ENCODE measurements around the gene REP15. TPM values are rescaled to one million over a fixed set of nuclear protein-coding genes. Genes with fewer than 3 reads are reported as not detected.
"Not testable (repeated sequence)": the region's sequence is repeated elsewhere in the genome, so short reads cannot be mapped to it uniquely, and the experiment has no call there.

Gene REP15
- total RNA-seq, 1 donor from 2014 or later: 4.0 TPM

GRCh38 chr12:27733052-27733656, 36.9 kb downstream of the REP15 start:
- DNase-seq (ENCODE audit: low spot score): no peak
- no peaks in the 10 kb centered on the region for H3K4me1 Mint-ChIP-seq (ENCODE audit: unreplicated experiment)
- H3K27ac Mint-ChIP-seq (ENCODE audit: unreplicated experiment): no peak overlapping the region
- no peaks in the 10 kb centered on the region for H3K9me3 Mint-ChIP-seq (ENCODE audit: unreplicated experiment)
- no peaks in the 10 kb centered on the region for H3K27me3 Mint-ChIP-seq (ENCODE audit: unreplicated experiment)
- no peak overlapping the region for H3K4me3 Mint-ChIP-seq (ENCODE audit: unreplicated experiment)
- TF ChIP-seq, protein P1, sequence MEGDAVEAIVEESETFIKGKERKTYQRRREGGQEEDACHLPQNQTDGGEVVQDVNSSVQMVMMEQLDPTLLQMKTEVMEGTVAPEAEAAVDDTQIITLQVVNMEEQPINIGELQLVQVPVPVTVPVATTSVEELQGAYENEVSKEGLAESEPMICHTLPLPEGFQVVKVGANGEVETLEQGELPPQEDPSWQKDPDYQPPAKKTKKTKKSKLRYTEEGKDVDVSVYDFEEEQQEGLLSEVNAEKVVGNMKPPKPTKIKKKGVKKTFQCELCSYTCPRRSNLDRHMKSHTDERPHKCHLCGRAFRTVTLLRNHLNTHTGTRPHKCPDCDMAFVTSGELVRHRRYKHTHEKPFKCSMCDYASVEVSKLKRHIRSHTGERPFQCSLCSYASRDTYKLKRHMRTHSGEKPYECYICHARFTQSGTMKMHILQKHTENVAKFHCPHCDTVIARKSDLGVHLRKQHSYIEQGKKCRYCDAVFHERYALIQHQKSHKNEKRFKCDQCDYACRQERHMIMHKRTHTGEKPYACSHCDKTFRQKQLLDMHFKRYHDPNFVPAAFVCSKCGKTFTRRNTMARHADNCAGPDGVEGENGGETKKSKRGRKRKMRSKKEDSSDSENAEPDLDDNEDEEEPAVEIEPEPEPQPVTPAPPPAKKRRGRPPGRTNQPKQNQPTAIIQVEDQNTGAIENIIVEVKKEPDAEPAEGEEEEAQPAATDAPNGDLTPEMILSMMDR (IDR thresholded peaks at IDR 0.05; ENCODE audit: unreplicated experiment): peak; percentile 58
- H3K36me3 Mint-ChIP-seq (ENCODE audit: low read depth, unreplicated experiment): peaks cover 6% of the 10 kb centered on the region

DNA sequence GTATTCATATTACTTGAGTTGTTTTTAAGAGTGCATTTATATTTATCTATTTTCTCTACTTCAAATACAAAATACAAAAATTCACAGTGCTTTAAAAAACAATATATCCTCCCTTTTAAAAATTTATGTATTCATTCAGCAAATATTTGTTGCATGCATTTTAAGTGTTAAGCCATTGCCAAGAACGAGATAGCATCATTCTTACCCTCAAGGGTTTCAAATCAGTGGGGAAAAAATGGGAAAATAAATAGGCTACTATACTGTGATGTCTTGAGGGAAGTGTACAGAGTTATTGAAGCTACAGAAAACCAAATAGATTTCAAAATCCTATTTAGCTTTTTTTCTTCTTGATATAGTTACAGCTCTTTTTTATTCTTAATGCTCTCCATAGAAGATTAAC, 37.5 kb downstream of the REP15 start:
- no peak overlapping the region for H3K27ac Mint-ChIP-seq (ENCODE audit: unreplicated experiment)
- peaks cover 6% of the 10 kb centered on the region for H3K36me3 Mint-ChIP-seq (ENCODE audit: low read depth, unreplicated experiment)
- no peak for DNase-seq (ENCODE audit: low spot score)
- TF ChIP-seq, protein P1 (IDR thresholded peaks at IDR 0.05; ENCODE audit: unreplicated experiment): no peak
- H3K9me3 Mint-ChIP-seq (ENCODE audit: unreplicated experiment): no peaks in the 10 kb centered on the region
- H3K27me3 Mint-ChIP-seq (ENCODE audit: unreplicated experiment): no peaks in the 10 kb centered on the region
- H3K4me1 Mint-ChIP-seq (ENCODE audit: unreplicated experiment): no peaks in the 10 kb centered on the region
- H3K4me3 Mint-ChIP-seq (ENCODE audit: unreplicated experiment): no peak overlapping the region

DNA sequence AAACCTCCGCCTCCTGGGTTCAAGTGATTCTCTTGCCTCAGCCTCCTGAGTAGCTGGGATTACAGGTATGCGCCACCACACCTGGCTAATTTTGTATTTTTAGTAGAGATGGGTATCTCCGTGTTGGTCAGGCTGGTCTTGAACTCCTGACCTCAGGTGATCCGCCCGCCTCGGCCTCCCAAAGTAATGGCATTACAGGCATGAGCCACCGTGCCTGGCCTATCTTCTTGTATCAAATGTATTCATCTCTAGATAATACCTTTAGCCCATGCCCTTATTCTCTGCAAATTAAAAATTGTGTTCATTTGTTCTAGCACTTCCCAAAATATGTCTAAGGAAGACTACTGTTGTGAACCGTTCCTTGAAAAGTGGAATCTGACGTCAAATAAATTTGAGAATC, 38.1 kb downstream of the REP15 start:
- not testable (repeated sequence) for H3K9me3 Mint-ChIP-seq (ENCODE audit: unreplicated experiment); H3K4me3 Mint-ChIP-seq (ENCODE audit: unreplicated experiment); H3K4me1 Mint-ChIP-seq (ENCODE audit: unreplicated experiment); H3K27ac Mint-ChIP-seq (ENCODE audit: unreplicated experiment); H3K36me3 Mint-ChIP-seq (ENCODE audit: low read depth, unreplicated experiment); DNase-seq (ENCODE audit: low spot score); H3K27me3 Mint-ChIP-seq (ENCODE audit: unreplicated experiment)

GRCh38 chr12:27743601-27744000, 47.4 kb downstream of the REP15 start:
- TF ChIP-seq, protein P1 (IDR thresholded peaks at IDR 0.05; ENCODE audit: unreplicated experiment): no peak
- Mint-ChIP-seq H3K9me3 (ENCODE audit: unreplicated experiment) (no peaks in the 10 kb centered on the region), H3K27ac (ENCODE audit: unreplicated experiment) (no peak overlapping the region), H3K27me3 (ENCODE audit: unreplicated experiment) (peaks cover 2% of the 10 kb centered on the region), H3K4me3 (ENCODE audit: unreplicated experiment) (no peak overlapping the region), H3K4me1 (ENCODE audit: unreplicated experiment) (no peaks in the 10 kb centered on the region), H3K36me3 (ENCODE audit: low read depth, unreplicated experiment) (peaks cover 14% of the 10 kb centered on the region)
- no peak for DNase-seq (ENCODE audit: low spot score)

- not testable (repeated sequence) for H3K27me3 Mint-ChIP-seq (ENCODE audit: unreplicated experiment); H3K27ac Mint-ChIP-seq (ENCODE audit: unreplicated experiment); DNase-seq (ENCODE audit: low spot score); H3K9me3 Mint-ChIP-seq (ENCODE audit: unreplicated experiment); H3K4me1 Mint-ChIP-seq (ENCODE audit: unreplicated experiment); H3K4me3 Mint-ChIP-seq (ENCODE audit: unreplicated experiment)
- H3K36me3 Mint-ChIP-seq (ENCODE audit: low read depth, unreplicated experiment): peaks cover 14% of the 10 kb centered on the region
Measured at GRCh38 chr12:27745734-27746133, 49.5 kb downstream of the REP15 start.

Other genes with a start within 250 kb of the REP15 start
- gene SMCO2, start 249.7 kb upstream of the REP15 start, total RNA-seq (ENCODE audit: unreplicated experiment): 0.46 TPM
- gene PPFIBP1, start 172.2 kb upstream of the REP15 start, total RNA-seq (ENCODE audit: unreplicated experiment): 184 TPM
- 30.0 TPM for gene MRPS35, start 14.4 kb downstream of the REP15 start, total RNA-seq (ENCODE audit: unreplicated experiment)
- gene KLHL42, start 83.8 kb downstream of the REP15 start, total RNA-seq (ENCODE audit: unreplicated experiment): 27.3 TPM
- not detected for gene MANSC4, start 83.8 kb downstream of the REP15 start, total RNA-seq (ENCODE audit: unreplicated experiment)

Measured in endothelial cell (in vitro differentiated cells).